Measurements from ENCODE around the gene BORCS5. TPM values are rescaled to one million over a fixed set of nuclear protein-coding genes. Genes with fewer than 3 reads are reported as not detected.

The BORCS5 gene
- total RNA-seq, 2 donors from 2014 or later: 15.2 to 26.1 TPM

DNA sequence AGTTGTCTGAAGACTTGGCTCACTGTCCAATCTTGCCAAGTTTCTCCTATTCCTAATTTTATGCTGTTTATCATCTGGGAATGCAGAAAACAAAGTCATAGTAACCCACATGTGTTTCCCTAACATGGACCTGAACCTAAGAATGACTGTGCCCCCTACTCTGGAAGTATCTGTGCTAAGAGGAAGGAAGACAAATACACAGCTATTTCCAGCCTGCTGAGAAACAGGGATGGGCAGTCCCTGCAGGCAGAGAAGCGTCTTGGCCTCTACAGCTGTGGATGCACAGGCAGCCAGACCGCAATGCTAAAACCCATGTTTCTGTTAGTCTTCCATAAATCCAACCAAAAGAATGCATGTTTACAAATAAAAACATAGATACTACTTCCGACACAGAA lies 149.6 kb downstream of the BORCS5 start:
- peaks cover 8% of the 10 kb centered on the region for H3K4me1 ChIP-seq (ENCODE audit: control insufficient read depth, insufficient read depth, low read length)
- Mint-ChIP-seq H3K9me3 (no peaks in the 10 kb centered on the region), H3K27ac (peak overlapping the region; percentile 7), H3K4me3 (no peak overlapping the region), H3K27me3 (ENCODE audit: insufficient read depth) (no peaks in the 10 kb centered on the region), H3K4me1 (peaks cover 36% of the 10 kb centered on the region), H3K36me3 (ENCODE audit: low read depth) (peaks cover 6% of the 10 kb centered on the region)
- H3K27ac ChIP-seq (ENCODE audit: low read depth, low read length): peak overlapping the region; percentile 58
- TF ChIP-seq, protein P1, sequence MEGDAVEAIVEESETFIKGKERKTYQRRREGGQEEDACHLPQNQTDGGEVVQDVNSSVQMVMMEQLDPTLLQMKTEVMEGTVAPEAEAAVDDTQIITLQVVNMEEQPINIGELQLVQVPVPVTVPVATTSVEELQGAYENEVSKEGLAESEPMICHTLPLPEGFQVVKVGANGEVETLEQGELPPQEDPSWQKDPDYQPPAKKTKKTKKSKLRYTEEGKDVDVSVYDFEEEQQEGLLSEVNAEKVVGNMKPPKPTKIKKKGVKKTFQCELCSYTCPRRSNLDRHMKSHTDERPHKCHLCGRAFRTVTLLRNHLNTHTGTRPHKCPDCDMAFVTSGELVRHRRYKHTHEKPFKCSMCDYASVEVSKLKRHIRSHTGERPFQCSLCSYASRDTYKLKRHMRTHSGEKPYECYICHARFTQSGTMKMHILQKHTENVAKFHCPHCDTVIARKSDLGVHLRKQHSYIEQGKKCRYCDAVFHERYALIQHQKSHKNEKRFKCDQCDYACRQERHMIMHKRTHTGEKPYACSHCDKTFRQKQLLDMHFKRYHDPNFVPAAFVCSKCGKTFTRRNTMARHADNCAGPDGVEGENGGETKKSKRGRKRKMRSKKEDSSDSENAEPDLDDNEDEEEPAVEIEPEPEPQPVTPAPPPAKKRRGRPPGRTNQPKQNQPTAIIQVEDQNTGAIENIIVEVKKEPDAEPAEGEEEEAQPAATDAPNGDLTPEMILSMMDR (conservative IDR thresholded peaks at IDR 0.05): no peak
- DNase-seq: no peak
- H3K27me3 ChIP-seq (ENCODE audit: control insufficient read depth, insufficient read depth, low read length, poor library complexity, severe bottlenecking): no peaks in the 10 kb centered on the region
- no peaks in the 10 kb centered on the region for H3K9me3 ChIP-seq (ENCODE audit: control insufficient read depth, low read length)
- no peak overlapping the region for H3K9ac ChIP-seq (ENCODE audit: extremely low read depth, low read length, poor library complexity, severe bottlenecking)
- WGBS, 2 experiments (ENCODE audit: insufficient coverage in 1 of 2, insufficient read length in 1 of 2): 88 to 89% methylated on average over 1 to 3 of the region's 3 CpGs
- peak overlapping the region; percentile 30 for H3K4me3 ChIP-seq (ENCODE audit: low read length)
- peaks cover 3% of the 10 kb centered on the region for H3K36me3 ChIP-seq (ENCODE audit: control insufficient read depth, insufficient read depth, low read length)

DNA sequence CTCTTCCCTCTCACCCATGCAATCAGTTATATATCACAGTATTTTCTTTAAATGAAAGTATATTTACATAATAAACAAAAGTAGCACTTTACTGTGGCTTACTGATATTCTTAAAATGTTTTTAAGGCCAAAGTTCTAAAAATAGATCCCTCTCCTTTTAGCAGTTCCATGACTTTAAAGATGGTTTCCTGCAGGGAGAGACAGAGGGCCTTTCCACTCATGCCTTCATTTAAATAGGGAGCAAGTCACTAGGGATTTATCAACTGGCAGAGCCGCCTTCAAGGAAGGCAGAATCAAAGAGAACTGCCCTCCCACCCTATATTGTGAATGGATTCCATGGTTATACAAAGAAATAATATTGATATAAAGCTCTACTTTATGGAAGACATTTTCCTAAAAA lies 150.2 kb downstream of the BORCS5 start:
- no peak overlapping the region for H3K27ac ChIP-seq (ENCODE audit: low read depth, low read length)
- Mint-ChIP-seq H3K9me3 (no peaks in the 10 kb centered on the region), H3K27me3 (ENCODE audit: insufficient read depth) (no peaks in the 10 kb centered on the region), H3K4me3 (no peak overlapping the region), H3K36me3 (ENCODE audit: low read depth) (peaks cover 6% of the 10 kb centered on the region), H3K4me1 (peaks cover 36% of the 10 kb centered on the region), H3K27ac (no peak overlapping the region)
- H3K4me3 ChIP-seq (ENCODE audit: low read length): no peak overlapping the region
- no peaks in the 10 kb centered on the region for H3K27me3 ChIP-seq (ENCODE audit: control insufficient read depth, insufficient read depth, low read length, poor library complexity, severe bottlenecking)
- H3K9me3 ChIP-seq (ENCODE audit: control insufficient read depth, low read length): no peaks in the 10 kb centered on the region
- 100% methylated on average over 1 of the region's 1 CpG; no CpG with 5 or more reads in 1 of the 2 experiments for WGBS, 2 experiments (ENCODE audit: insufficient coverage in 1 of 2, insufficient read length in 1 of 2)
- no peak for DNase-seq
- H3K36me3 ChIP-seq (ENCODE audit: control insufficient read depth, insufficient read depth, low read length): peaks cover 6% of the 10 kb centered on the region
- no peak overlapping the region for H3K9ac ChIP-seq (ENCODE audit: extremely low read depth, low read length, poor library complexity, severe bottlenecking)
- TF ChIP-seq, protein P1 (conservative IDR thresholded peaks at IDR 0.05): no peak
- peaks cover 8% of the 10 kb centered on the region for H3K4me1 ChIP-seq (ENCODE audit: control insufficient read depth, insufficient read depth, low read length)

DNA sequence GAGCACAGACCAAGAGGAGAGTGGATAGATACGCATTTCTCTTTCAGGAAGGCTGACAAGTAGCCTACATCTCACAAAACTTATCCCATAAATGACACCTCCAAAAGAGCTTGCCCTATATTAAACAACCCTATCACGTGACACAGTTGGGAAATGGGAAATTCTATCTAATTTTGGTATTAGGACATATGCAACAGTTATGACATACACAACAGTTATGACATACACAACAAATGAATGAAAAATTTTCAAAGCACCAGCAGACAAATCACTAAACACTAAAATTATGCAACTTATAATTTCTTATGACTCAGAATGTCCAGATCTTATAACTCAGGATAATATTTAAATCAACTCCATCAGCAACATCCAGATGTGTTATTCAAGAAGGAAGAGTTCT lies 151.7 kb downstream of the BORCS5 start:
- Histone ChIP-seq H3K27me3 (ENCODE audit: control insufficient read depth, insufficient read depth, low read length, poor library complexity, severe bottlenecking) (no peaks in the 10 kb centered on the region), H3K4me3 (ENCODE audit: low read length) (no peak overlapping the region), H3K9me3 (ENCODE audit: control insufficient read depth, low read length) (no peaks in the 10 kb centered on the region), H3K36me3 (ENCODE audit: control insufficient read depth, insufficient read depth, low read length) (peaks cover 14% of the 10 kb centered on the region), H3K4me1 (ENCODE audit: control insufficient read depth, insufficient read depth, low read length) (peaks cover 8% of the 10 kb centered on the region), H3K9ac (ENCODE audit: extremely low read depth, low read length, poor library complexity, severe bottlenecking) (no peak overlapping the region), H3K27ac (ENCODE audit: low read depth, low read length) (no peak overlapping the region)
- H3K4me1 Mint-ChIP-seq: peaks cover 32% of the 10 kb centered on the region
- H3K4me3 Mint-ChIP-seq: no peak overlapping the region
- no peaks in the 10 kb centered on the region for H3K27me3 Mint-ChIP-seq (ENCODE audit: insufficient read depth)
- no peaks in the 10 kb centered on the region for H3K9me3 Mint-ChIP-seq
- H3K27ac Mint-ChIP-seq: no peak overlapping the region
- no peak for DNase-seq
- peaks cover 1% of the 10 kb centered on the region for H3K36me3 Mint-ChIP-seq (ENCODE audit: low read depth)
- 100% methylated on average over 2 of the region's 2 CpGs; no CpG with 5 or more reads in 1 of the 2 experiments for WGBS, 2 experiments (ENCODE audit: insufficient coverage in 1 of 2, insufficient read length in 1 of 2)
- TF ChIP-seq, protein P1 (conservative IDR thresholded peaks at IDR 0.05): no peak
